Measurements from ENCODE around the gene KCNIP1.

Gene KCNIP1

GRCh38 chr5:170711300-170711699, 207.5 kb downstream of the KCNIP1 start:
- no peak for DNase-seq (ENCODE audit: low read depth, low spot score)

DNA sequence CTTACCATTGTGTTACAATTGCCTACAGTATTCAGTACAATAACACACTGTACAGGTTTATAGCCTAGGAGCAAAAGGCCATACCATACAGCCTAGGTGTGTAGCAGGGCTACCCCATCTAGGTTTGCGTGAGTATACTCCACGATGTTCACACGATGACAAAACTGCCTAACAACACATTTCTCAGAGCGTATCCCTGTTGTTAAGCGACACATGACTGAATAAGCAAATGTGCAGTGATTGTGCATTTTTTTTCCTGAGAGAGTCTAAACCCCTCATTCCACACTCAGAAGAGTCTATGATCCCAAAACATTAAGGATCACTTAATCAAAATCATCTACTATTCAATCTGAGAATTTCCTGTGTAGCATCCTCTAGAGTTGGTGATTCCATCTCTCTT, 211.3 kb downstream of the KCNIP1 start:
- DNase-seq (ENCODE audit: low read depth, low spot score): no peak

GRCh38 chr5:170716396-170716795, 212.6 kb downstream of the KCNIP1 start:
- DNase-seq (ENCODE audit: low read depth, low spot score): no peak

- no peak for DNase-seq (ENCODE audit: low read depth, low spot score)
These were observed 215.7 kb downstream of the KCNIP1 start for GRCh38 chr5:170719551-170719950.

- no peak for DNase-seq (ENCODE audit: low read depth, low spot score)
These were observed 216.4 kb downstream of the KCNIP1 start for GRCh38 chr5:170720179-170720578.

GRCh38 chr5:170720984-170721383, 217.2 kb downstream of the KCNIP1 start:
- DNase-seq (ENCODE audit: low read depth, low spot score): no peak

DNA sequence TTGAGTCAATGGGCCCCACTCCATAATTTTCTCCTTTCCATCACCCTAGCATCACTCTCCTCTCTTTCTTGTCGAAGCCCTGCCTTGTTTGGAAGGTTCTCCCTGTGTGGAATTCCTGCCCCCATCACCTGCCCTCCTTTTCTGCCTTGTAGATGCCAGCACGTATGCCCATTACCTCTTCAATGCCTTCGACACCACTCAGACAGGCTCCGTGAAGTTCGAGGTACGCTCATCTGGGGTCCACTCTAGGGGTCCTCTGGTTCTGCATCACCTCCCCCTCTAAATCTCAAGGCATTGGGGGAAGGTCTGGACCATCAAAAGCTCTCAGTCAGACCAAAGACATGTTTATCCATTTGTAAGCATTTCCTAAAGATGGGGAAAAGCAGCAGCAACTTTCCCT, 217.9 kb downstream of the KCNIP1 start:
- DNase-seq (ENCODE audit: low read depth, low spot score): no peak

DNA sequence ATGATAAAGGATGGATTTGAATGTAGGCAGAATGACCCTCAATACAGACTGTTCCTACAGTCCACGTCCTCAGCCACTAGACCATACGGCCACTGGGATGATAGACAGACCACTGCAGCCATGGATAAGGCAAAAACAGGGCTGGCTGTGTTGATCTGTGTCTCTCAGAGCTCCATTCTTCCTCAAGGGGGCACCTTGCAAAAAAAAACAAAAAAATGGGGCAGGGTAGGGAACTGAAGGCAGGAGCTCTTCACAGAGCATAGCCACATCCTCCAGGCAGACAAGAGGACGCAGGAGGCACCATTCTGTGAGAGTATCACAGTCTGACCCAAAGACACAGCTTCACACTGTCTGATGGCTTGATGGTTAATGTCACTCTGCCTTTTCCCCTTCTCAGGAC, 218.5 kb downstream of the KCNIP1 start:
- no peak for DNase-seq (ENCODE audit: low read depth, low spot score)

DNA sequence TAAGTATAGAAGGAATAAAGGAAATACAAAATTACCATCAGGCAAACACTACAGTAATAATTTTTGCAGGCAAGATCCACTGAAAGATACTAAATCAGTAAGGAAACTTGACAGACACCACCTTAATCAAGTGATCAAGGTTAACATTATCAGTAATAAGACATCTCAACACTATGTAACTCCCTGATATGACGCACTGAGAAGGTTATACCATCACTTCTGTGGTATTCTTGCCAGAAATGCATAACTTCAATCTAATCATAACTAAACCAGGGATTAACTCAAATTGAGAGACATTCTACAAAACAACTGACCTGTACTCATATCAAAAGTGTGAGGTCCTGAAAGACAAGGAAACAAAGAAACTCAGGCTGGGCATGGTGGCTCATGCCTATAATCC, 227.2 kb downstream of the KCNIP1 start:
- no peak for DNase-seq (ENCODE audit: low read depth, low spot score)

DNA sequence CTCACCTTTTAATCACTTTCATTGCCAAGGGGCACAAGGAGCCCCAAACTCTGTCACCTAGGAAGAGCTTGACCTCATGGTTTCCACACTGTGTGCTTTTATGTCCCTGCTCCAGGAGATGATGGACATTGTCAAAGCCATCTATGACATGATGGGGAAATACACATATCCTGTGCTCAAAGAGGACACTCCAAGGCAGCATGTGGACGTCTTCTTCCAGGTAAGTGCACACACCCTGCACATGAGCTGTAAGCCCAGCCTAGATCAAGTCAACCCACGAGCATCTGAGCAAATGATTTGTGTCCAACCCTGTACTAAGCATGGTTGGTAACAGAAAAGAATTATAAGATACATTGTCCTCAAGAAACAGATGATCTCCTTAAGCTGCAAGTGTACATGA, 228.9 kb downstream of the KCNIP1 start:
- DNase-seq (ENCODE audit: low read depth, low spot score): no peak

DNA sequence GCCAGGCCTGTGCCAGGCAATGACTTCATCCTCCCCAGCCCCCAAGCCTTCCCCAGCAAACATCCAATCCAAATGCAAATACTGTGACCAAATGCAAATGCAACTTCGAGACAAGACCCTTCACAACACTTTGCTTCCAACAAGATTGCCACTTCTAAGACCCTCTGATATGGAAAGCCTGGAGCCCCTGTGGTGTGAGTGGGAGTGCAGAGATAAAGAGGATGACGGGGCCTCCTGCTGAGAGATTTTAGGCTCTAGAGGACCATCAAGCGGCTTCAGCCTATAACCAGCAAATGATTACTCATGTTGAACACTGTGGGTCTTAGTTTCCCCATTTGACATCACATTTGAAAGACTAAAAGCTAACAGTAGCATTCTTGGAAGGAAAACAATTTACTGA, 233.1 kb downstream of the KCNIP1 start:
- no peak for DNase-seq (ENCODE audit: low read depth, low spot score)

DNA sequence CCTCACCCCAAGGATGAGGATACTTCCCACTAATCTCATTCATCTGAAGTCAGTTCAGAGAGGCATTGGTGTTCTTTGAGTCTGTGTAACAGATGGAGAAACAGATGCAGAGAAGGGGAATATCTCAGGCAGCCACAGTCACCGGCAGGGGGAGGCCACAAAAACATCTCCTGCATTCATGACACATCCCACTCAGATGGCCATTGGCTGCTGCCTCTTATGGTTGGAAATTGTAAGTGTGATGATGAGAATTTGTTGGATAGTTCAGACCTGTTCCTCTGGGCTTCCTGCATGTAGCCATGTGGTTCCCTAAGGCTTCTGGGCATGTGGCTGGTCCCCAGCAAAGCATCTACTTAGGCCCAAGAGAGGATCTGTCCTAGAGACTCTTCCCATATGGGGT, 233.8 kb downstream of the KCNIP1 start:
- no peak for DNase-seq (ENCODE audit: low read depth, low spot score)

DNA sequence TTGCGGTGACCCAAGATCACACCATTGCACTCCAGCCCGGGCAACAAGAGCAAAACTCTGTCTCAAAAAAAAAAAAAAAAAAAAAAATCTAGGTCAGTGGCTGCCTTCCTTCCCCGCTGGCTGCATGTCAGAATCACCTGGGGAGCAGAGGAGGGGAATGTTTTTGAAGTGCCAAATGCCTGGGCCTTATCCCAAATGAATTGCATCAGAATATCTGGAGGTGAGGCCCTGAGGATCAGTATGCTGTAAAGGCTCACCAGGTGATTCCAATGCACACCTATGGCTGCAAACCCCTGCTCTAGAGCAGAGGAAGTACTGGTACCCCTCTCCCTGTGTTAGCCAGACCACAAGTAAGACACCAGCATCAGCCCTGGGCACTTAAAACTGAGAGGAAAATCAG, 235.0 kb downstream of the KCNIP1 start:
- no peak for DNase-seq (ENCODE audit: low read depth, low spot score)

- DNase-seq (ENCODE audit: low read depth, low spot score): no peak
These were observed 235.6 kb downstream of the KCNIP1 start for GRCh38 chr5:170739446-170739845.

- DNase-seq (ENCODE audit: low read depth, low spot score): no peak
These were observed 236.9 kb downstream of the KCNIP1 start for GRCh38 chr5:170740551-170741205.

DNA sequence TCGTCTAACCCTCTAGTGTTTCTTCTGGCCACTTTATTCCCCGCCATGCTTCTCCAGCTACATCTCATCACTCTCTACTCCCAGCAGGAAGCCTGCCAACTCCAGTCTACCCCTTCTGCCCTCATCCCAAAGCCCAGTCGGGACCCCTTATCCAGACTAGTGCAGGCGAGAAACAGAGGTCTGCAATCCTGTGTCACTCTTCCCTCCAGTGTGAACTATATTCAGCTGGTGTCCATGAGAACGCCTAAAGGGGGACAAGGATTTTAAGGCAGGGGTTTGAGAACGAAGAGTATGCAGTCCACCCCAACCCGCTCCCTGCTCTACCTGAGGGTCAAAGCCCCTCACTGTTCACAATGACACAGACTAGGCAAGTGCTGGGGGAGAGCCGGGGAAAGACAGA, 238.0 kb downstream of the KCNIP1 start:
- DNase-seq (ENCODE audit: low read depth, low spot score): no peak

- DNase-seq (ENCODE audit: low read depth, low spot score): no peak
These were observed 240.0 kb downstream of the KCNIP1 start for GRCh38 chr5:170743876-170744212.

- no peak for DNase-seq (ENCODE audit: low read depth, low spot score)
These were observed 241.8 kb downstream of the KCNIP1 start for GRCh38 chr5:170745481-170746071.

DNA sequence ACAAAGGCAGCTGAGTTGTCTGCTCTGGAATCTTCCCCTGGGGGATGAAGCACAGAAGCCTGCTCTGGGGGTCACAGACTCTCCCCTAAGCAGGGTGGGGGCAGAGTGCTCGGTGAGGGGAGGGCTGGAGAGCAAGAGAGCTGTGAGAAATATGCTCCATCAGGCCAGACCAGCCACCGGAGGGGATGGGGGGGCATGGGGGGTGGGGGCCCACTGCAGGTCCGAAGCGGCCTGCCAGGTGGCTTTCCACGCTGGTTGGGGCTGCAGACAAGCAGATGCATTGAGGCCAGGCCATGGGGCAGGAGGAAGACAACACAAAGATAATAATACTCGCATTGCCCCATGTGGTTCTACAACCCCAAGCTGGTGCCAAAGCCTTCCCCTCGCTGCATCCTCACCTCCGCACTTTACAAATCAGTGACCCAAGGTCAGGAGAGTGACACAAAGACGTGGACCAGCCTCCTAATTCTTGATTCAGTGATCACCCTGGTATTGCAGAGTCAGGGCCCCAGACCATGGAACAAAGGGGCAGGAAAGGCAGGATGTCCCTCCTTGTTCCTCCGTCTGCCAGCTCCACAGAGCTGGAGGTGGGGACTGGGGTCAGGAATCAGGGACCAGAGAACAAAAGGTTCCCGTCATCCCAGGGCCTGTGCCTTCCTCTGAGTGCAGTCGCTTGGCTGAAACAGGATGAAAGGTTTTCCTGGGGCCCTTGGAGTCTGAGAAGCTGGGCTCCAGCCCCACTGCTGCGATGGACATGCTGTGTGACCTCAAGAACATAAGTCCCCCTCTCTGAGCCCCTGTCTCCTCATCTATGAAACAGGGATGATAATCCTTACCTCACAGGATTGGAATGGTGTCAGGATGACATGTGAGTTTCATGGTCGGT, 242.5 kb downstream of the KCNIP1 start:
- no peak for DNase-seq (ENCODE audit: low read depth, low spot score)

GRCh38 chr5:170746961-170747340, 243.1 kb downstream of the KCNIP1 start:
- DNase-seq (ENCODE audit: low read depth, low spot score): no peak

- no peak for DNase-seq (ENCODE audit: low read depth, low spot score)
These were observed 243.5 kb downstream of the KCNIP1 start for GRCh38 chr5:170747357-170747756.

- DNase-seq (ENCODE audit: low read depth, low spot score): no peak
These were observed 244.0 kb downstream of the KCNIP1 start for GRCh38 chr5:170747851-170748250.

GRCh38 chr5:170748951-170749471, 245.2 kb downstream of the KCNIP1 start:
- DNase-seq (ENCODE audit: low read depth, low spot score): no peak

Data from iPS DF 19.7 (cell line).